Activated CD8-positive, alpha-beta memory T cell treated with anti-CD3 and anti-CD28 coated beads, Interleukin-2, amount 50 U/mL, for 24 hours (primary cell): ENCODE data around the gene CATSPERZ.

Source experiments
- DNase-seq: peaks from one replicate; pipeline ENCODE4 v3.0.0-alpha.2; 2020; ENCODE audit errors: extremely low read depth

The CATSPERZ gene

GRCh38 chr11:64284962-64285884 is 14.9 kb upstream of the CATSPERZ start, which contains the start of gene GPR137:
Gene GPR137 (plus strand): TSS chr11:64285848. CDS start chr11:64286525, 677 bp downstream.
- no peak for DNase-seq

GRCh38 chr11:64285885-64286800 is 14.0 kb upstream of the CATSPERZ start:
- DNase-seq: no peak

GRCh38 chr11:64286801-64287159 is 13.4 kb upstream of the CATSPERZ start:
- DNase-seq: no peak

GRCh38 chr11:64287676-64288352 is 12.3 kb upstream of the CATSPERZ start:
- no peak for DNase-seq

GRCh38 chr11:64288353-64288750 is 11.8 kb upstream of the CATSPERZ start:
- no peak for DNase-seq

GRCh38 chr11:64289002-64289564 is 11.1 kb upstream of the CATSPERZ start:
- no peak for DNase-seq

- no peak for DNase-seq
Observed at GRCh38 chr11:64290352-64291261, 9.6 kb upstream of the CATSPERZ start.

- no peak for DNase-seq
Observed at GRCh38 chr11:64291262-64291751, 8.9 kb upstream of the CATSPERZ start, which contains the start of gene KCNK4. Gene KCNK4 (plus strand): TSS chr11:64291302. CDS start chr11:64293019, 1,717 bp downstream.

- DNase-seq: no peak
Observed at GRCh38 chr11:64291752-64292459, 8.3 kb upstream of the CATSPERZ start.

- DNase-seq: no peak
Observed at GRCh38 chr11:64292460-64293254, 7.5 kb upstream of the CATSPERZ start.

GRCh38 chr11:64294774-64295173 is 5.4 kb upstream of the CATSPERZ start:
- DNase-seq: no peak

GRCh38 chr11:64295760-64296159 is 4.4 kb upstream of the CATSPERZ start:
- DNase-seq: no peak

- DNase-seq: no peak
Observed at GRCh38 chr11:64296236-64296635, 3.9 kb upstream of the CATSPERZ start.

- no peak for DNase-seq
Observed at GRCh38 chr11:64296830-64297698, 3.1 kb upstream of the CATSPERZ start.

GRCh38 chr11:64297699-64298358 is 2.3 kb upstream of the CATSPERZ start:
- DNase-seq: no peak

GRCh38 chr11:64298966-64299846 is 952 bp upstream of the CATSPERZ start:
- no peak for DNase-seq
